HEK293 (cell line): Measurements from ENCODE around the gene MFSD2A.

Source experiments
- CTCF ChIA-PET: fragments of 350-600 bp; formaldehyde crosslinking; extraction: SDS; loops from one replicate; lab custom pipeline; 2021; ENCODE audit warnings: antibody characterized with exemption; lab: Yijun Ruan, JAX
- POLR2A ChIA-PET: fragments of 300-600 bp; formaldehyde crosslinking; extraction: SDS; loops from one replicate; lab custom pipeline; 2020; ENCODE audit warnings: antibody characterized with exemption, inconsistent platforms; lab: Yijun Ruan, JAX
- H3K27ac ChIP-seq: fragments of 200-500 bp; sonication (Bioruptor generic); 2 replicates; pipeline ENCODE4 v1.5.1; 2014; ENCODE audit warnings: low read depth, low read length, control low read depth, inconsistent platforms; ENCODE audit errors: extremely low read depth
- H3K36me3 ChIP-seq, 2 experiments: fragments of 200-500 bp in 1 of 2; sonication (Bioruptor generic) in 1 of 2; 1 replicate in 1 of 2; 2 replicates in 1 of 2; pipeline ENCODE4 v1.5.1; 2014 to 2017; ENCODE audit warnings: inconsistent platforms in 2 of 2, low read length in 2 of 2; ENCODE audit not compliant: control insufficient read depth in 2 of 2, insufficient read depth in 1 of 2
- H3K4me1 ChIP-seq: fragments of 200-500 bp; sonication (Bioruptor generic); 2 replicates; pipeline ENCODE4 v1.5.1; 2014; ENCODE audit warnings: mild to moderate bottlenecking, low read length, inconsistent platforms; ENCODE audit not compliant: control insufficient read depth, insufficient read depth
- H3K4me3 ChIP-seq: 2 replicates; pipeline ENCODE4 v1.5.1; 2011; ENCODE audit warnings: low read depth, mild to moderate bottlenecking, control low read depth, low read length, moderate library complexity
- H3K9me3 ChIP-seq: fragments of 200-500 bp; sonication (Bioruptor generic); 2 replicates; pipeline ENCODE4 v1.5.1; 2014; ENCODE audit warnings: low read depth, low read length, inconsistent platforms; ENCODE audit not compliant: control insufficient read depth, insufficient read depth
- ELK4 ChIP-seq: IDR thresholded peaks from 2 replicates; pipeline ENCODE4 v1.6.1; 2011; ENCODE audit warnings: mild to moderate bottlenecking, low read depth, low read length, borderline replicate concordance
- INSM2 ChIP-seq: fragments of 450-650 bp; formaldehyde crosslinking; IDR thresholded peaks from 2 replicates; pipeline ENCODE4 v1.5.1; 2016; ENCODE audit warnings: missing biosample characterization, missing genetic modification characterization
- KLF16 ChIP-seq: fragments of 450-650 bp; formaldehyde crosslinking; IDR thresholded peaks from 2 replicates; pipeline ENCODE4 v1.5.1; 2017; ENCODE audit warnings: missing biosample characterization, missing genetic modification characterization
- PATZ1 ChIP-seq: fragments of 450-650 bp; formaldehyde crosslinking; IDR thresholded peaks from 2 replicates; pipeline ENCODE4 v1.5.1; 2016; ENCODE audit warnings: missing biosample characterization, missing genetic modification characterization
- PRDM6 ChIP-seq: fragments of 450-650 bp; formaldehyde crosslinking; IDR thresholded peaks from 2 replicates; pipeline ENCODE4 v1.5.1; 2017; ENCODE audit warnings: missing biosample characterization, missing genetic modification characterization
- SP2 ChIP-seq: fragments of 450-650 bp; formaldehyde crosslinking; IDR thresholded peaks from 2 replicates; pipeline ENCODE4 v1.5.1; 2016; ENCODE audit warnings: missing biosample characterization, missing genetic modification characterization
- YY1 ChIP-seq: fragments of 450-650 bp; formaldehyde crosslinking; IDR thresholded peaks from 2 replicates; pipeline ENCODE4 v1.5.1; 2018; ENCODE audit warnings: missing biosample characterization, missing genetic modification characterization
- ZBTB20 ChIP-seq: fragments of 450-650 bp; formaldehyde crosslinking; IDR thresholded peaks from 2 replicates; pipeline ENCODE4 v1.5.1; 2016; ENCODE audit warnings: missing biosample characterization, missing genetic modification characterization
- ZBTB44 ChIP-seq: fragments of 450-650 bp; IDR thresholded peaks from 2 replicates; pipeline ENCODE4 v1.5.1; 2018; ENCODE audit warnings: missing biosample characterization, mild to moderate bottlenecking, missing genetic modification characterization
- ZNF114 ChIP-seq: fragments of 450-650 bp; formaldehyde crosslinking; IDR thresholded peaks from 2 replicates; pipeline ENCODE4 v1.5.0; 2017; ENCODE audit warnings: missing biosample characterization, missing genetic modification characterization
- ZNF140 ChIP-seq: fragments of 450-650 bp; formaldehyde crosslinking; IDR thresholded peaks from 2 replicates; pipeline ENCODE4 v1.5.1; 2016; ENCODE audit warnings: missing biosample characterization, missing genetic modification characterization
- ZNF146 ChIP-seq: fragments of 450-650 bp; formaldehyde crosslinking; IDR thresholded peaks from 2 replicates; pipeline ENCODE4 v1.5.1; 2016; ENCODE audit warnings: missing biosample characterization, missing genetic modification characterization
- ZNF292 ChIP-seq: fragments of 450-650 bp; formaldehyde crosslinking; IDR thresholded peaks from 2 replicates; pipeline ENCODE4 v1.5.1; 2016; ENCODE audit warnings: low read depth, missing biosample characterization, missing genetic modification characterization, borderline replicate concordance
- ZNF350 ChIP-seq: fragments of 450-650 bp; formaldehyde crosslinking; IDR thresholded peaks from 2 replicates; pipeline ENCODE4 v1.5.0; 2017; ENCODE audit warnings: missing biosample characterization, mild to moderate bottlenecking, missing genetic modification characterization
- ZNF426 ChIP-seq: fragments of 450-650 bp; formaldehyde crosslinking; IDR thresholded peaks from 2 replicates; pipeline ENCODE4 v1.5.1; 2017; ENCODE audit warnings: missing biosample characterization, missing genetic modification characterization, mild to moderate bottlenecking, inconsistent platforms, moderate library complexity
- ZNF558 ChIP-seq: fragments of 450-650 bp; formaldehyde crosslinking; IDR thresholded peaks from 2 replicates; pipeline ENCODE4 v1.5.1; 2016; ENCODE audit warnings: missing biosample characterization, missing genetic modification characterization
- ZNF621 ChIP-seq: fragments of 450-650 bp; formaldehyde crosslinking; IDR thresholded peaks from 2 replicates; pipeline ENCODE4 v1.5.1; 2017; ENCODE audit warnings: missing biosample characterization, missing genetic modification characterization
- ZNF624 ChIP-seq: fragments of 450-650 bp; formaldehyde crosslinking; IDR thresholded peaks from 2 replicates; pipeline ENCODE4 v1.5.1; 2017; ENCODE audit warnings: missing biosample characterization, missing genetic modification characterization
- ZNF677 ChIP-seq: fragments of 450-650 bp; IDR thresholded peaks from 2 replicates; pipeline ENCODE4 v1.5.0; 2018; ENCODE audit warnings: missing biosample characterization, mild to moderate bottlenecking, missing genetic modification characterization, moderate library complexity
- ZNF791 ChIP-seq: fragments of 450-650 bp; formaldehyde crosslinking; IDR thresholded peaks from 2 replicates; pipeline ENCODE4 v1.5.1; 2016; ENCODE audit warnings: missing biosample characterization, missing genetic modification characterization

Gene MFSD2A

GRCh38 chr1:39919545-39919944 lies 35.4 kb upstream of the MFSD2A start (continued):
- peak; percentile 51 for TF ChIP-seq PATZ1 (tag by site-specific recombination)
- no peak for TF ChIP-seq ZNF114 (tag by site-specific recombination)
- TF ChIP-seq ZNF140: no peak
- TF ChIP-seq INSM2 (tag by site-specific recombination): no peak

- Histone ChIP-seq H3K36me3 (no peaks in the 10 kb centered on the region), H3K27ac (no peak overlapping the region), H3K4me1 (no peaks in the 10 kb centered on the region), H3K9me3 (no peaks in the 10 kb centered on the region), H3K4me3 (no peak overlapping the region)
- POLR2A ChIA-PET: no interaction called here
- CTCF ChIA-PET: interaction anchor here (1.1 to 9.4 kb wide), 4 partner anchors 15 to 122 kb away, joined by 3 to 188 read pairs (median 68); no protein-coding TSS in a partner anchor
- TF ChIP-seq PRDM6 (tag by site-specific recombination) (no peak), ELK4 (no peak), YY1 (tag by site-specific recombination) (no peak), ZBTB44 (no peak), ZNF621 (tag by site-specific recombination) (no peak), ZNF350 (no peak), ZNF426 (tag by site-specific recombination) (no peak), ZNF677 (tag by site-specific recombination) (no peak), ZNF624 (no peak), ZNF292 (tag by site-specific recombination) (no peak), SP2 (tag by site-specific recombination) (no peak), KLF16 (tag by site-specific recombination) (no peak), ZNF558 (tag by site-specific recombination) (no peak), ZNF146 (tag by site-specific recombination) (no peak), ZNF791 (tag by site-specific recombination) (no peak), ZBTB20 (no peak)
Measured at GRCh38 chr1:39922251-39922688, 32.7 kb upstream of the MFSD2A start.
